Measurements from ENCODE around the gene GCNT2. TPM values are rescaled to one million over a fixed set of nuclear protein-coding genes. Genes with fewer than 3 reads are reported as not detected.
"Not testable (repeated sequence)": the region's sequence is repeated elsewhere in the genome, so short reads cannot be mapped to it uniquely, and the experiment has no call there.

The GCNT2 gene
- total RNA-seq, 1 donor from 2014 or later = 16.7 TPM

- H3K9me3 ChIP-seq = no peaks in the 10 kb centered on the region
- intact Hi-C loops (cut with DNase I) = no loop called here
- no peaks in the 10 kb centered on the region for H3K27me3 ChIP-seq
- H3K4me3 ChIP-seq = no peak overlapping the region
- no peaks in the 10 kb centered on the region for H3K36me3 ChIP-seq
- no peak for DNase-seq (ENCODE audit: low spot score in 2 of 2)
- peak overlapping the region; percentile 38 to 44 for H3K27ac ChIP-seq
- peaks cover 10 to 14% of the 10 kb centered on the region in 2 donors for H3K4me1 ChIP-seq
- no peak for TF ChIP-seq CTCF (IDR thresholded peaks at IDR 0.05)
Observed at GRCh38 chr6:10518557-10519407, 2.4 kb upstream of the GCNT2 start.

- DNase-seq (ENCODE audit: low spot score in 2 of 2); H3K9me3 ChIP-seq; H3K36me3 ChIP-seq; intact Hi-C loops (cut with DNase I); H3K27me3 ChIP-seq; H3K4me3 ChIP-seq: not testable (repeated sequence)
- H3K27ac ChIP-seq = peak overlapping the region; percentile 38 to 44
- peaks cover 10 to 14% of the 10 kb centered on the region in 2 donors for H3K4me1 ChIP-seq
Observed at GRCh38 chr6:10519408-10519697, 1.8 kb upstream of the GCNT2 start.

GRCh38 chr6:10520468-10520867 is 683 bp upstream of the GCNT2 start:
- TF ChIP-seq CTCF (IDR thresholded peaks at IDR 0.05) = no peak
- intact Hi-C loops (cut with DNase I) = no loop called here

GRCh38 chr6:10522929-10523573 is 1.9 kb downstream of the GCNT2 start:
- intact Hi-C loops (cut with DNase I) = no loop called here
- H3K9me3 ChIP-seq = no peaks in the 10 kb centered on the region
- H3K27me3 ChIP-seq = no peaks in the 10 kb centered on the region
- H3K27ac ChIP-seq = peak overlapping the region; percentile 85 to 92
- no peaks in the 10 kb centered on the region for H3K36me3 ChIP-seq
- TF ChIP-seq CTCF (IDR thresholded peaks at IDR 0.05) = no peak
- peaks cover 10 to 14% of the 10 kb centered on the region in 2 donors for H3K4me1 ChIP-seq
- H3K4me3 ChIP-seq = no peak overlapping the region
- peak in 1 of 2 donors; percentile 29 for DNase-seq (ENCODE audit: low spot score in 2 of 2)

More at GRCh38 chr6:10520468-10520867, 683 bp upstream of the GCNT2 start:
- H3K9me3 ChIP-seq = no peaks in the 10 kb centered on the region
- no peaks in the 10 kb centered on the region for H3K27me3 ChIP-seq
- peak overlapping the region; percentile 85 to 92 for H3K27ac ChIP-seq
- no peak for DNase-seq (ENCODE audit: low spot score in 2 of 2)
- no peaks in the 10 kb centered on the region for H3K36me3 ChIP-seq
- peak overlapping the region in 1 of 2 donors; percentile 42 for H3K4me3 ChIP-seq
- H3K4me1 ChIP-seq = peaks cover 10 to 14% of the 10 kb centered on the region in 2 donors

- Histone ChIP-seq H3K9me3 (no peaks in the 10 kb centered on the region), H3K27ac (no peak overlapping the region), H3K27me3 (no peaks in the 10 kb centered on the region), H3K36me3 (no peaks in the 10 kb centered on the region), H3K4me1 (peaks cover 2 to 7% of the 10 kb centered on the region in 2 donors), H3K4me3 (no peak overlapping the region)
- DNase-seq (ENCODE audit: low spot score in 2 of 2) = no peak
- TF ChIP-seq CTCF (IDR thresholded peaks at IDR 0.05) = no peak
- intact Hi-C loops (cut with DNase I) = loop anchor here (5.0 kb wide), 1 partner anchor 46 kb away; no protein-coding TSS in a partner anchor
Observed at GRCh38 chr6:10526156-10526555, 5.0 kb downstream of the GCNT2 start.
